Caco-2 (cell line): Measurements from ENCODE around the gene ZNF821. TPM values are rescaled to one million over a fixed set of nuclear protein-coding genes. Genes with fewer than 3 reads are reported as not detected.

Source experiments
- BruUV-seq: library from RNA; stranded (reverse); fragments of 400-500 nt; replicated peaks from 2 replicates; lab custom pipeline; 2021; lab: Mats Ljungman, UMichigan
- CTCF ChIA-PET: fragments of 300-600 bp; sonication (Branson Sonifier 250); formaldehyde crosslinking; loops from one replicate; lab custom pipeline; 2022; ENCODE audit warnings: antibody characterized with exemption; lab: Charles Lee
- POLR2A ChIA-PET: fragments of 300-600 bp; sonication (Branson Sonifier 250); formaldehyde crosslinking; loops from one replicate; lab custom pipeline; 2022; ENCODE audit warnings: antibody characterized with exemption; lab: Charles Lee
- DNase-seq, 2 experiments: peaks; one replicate each; pipeline versions ENCODE4 v3.0.0 to v3.0.0-alpha.2; 2020 to 2022
- H3K27me3 ChIP-seq: replicated peaks from 2 replicates; pipeline ENCODE4 v1.6.0; 2011; ENCODE audit warnings: low read length; ENCODE audit not compliant: control insufficient read depth, insufficient read depth
- H3K36me3 ChIP-seq: 2 replicates; pipeline ENCODE4 v1.5.1; 2011; ENCODE audit warnings: low read length; ENCODE audit not compliant: control insufficient read depth, insufficient read depth
- H3K4me1 ChIP-seq: fragments of 250-450 bp; sonication (Bioruptor Pico); 2 replicates; pipeline ENCODE4 v1.5.1; 2020; ENCODE audit warnings: mild to moderate bottlenecking
- H3K4me3 ChIP-seq: 2 replicates; pipeline ENCODE4 v1.5.1; 2011; ENCODE audit warnings: low read depth, mild to moderate bottlenecking, control low read depth, low read length
- H3K9me3 ChIP-seq: fragments of 250-450 bp; sonication (Bioruptor Pico); 2 replicates; pipeline ENCODE4 v1.5.1; 2020; ENCODE audit warnings: mild to moderate bottlenecking, moderate library complexity
- H3K27ac Mint-ChIP-seq: one replicate; pipeline ENCODE4 v1.8.0; 2022; ENCODE audit warnings: mixed read lengths; ENCODE audit not compliant: unreplicated experiment
- H3K27me3 Mint-ChIP-seq: one replicate; pipeline ENCODE4 v1.8.0; 2022; ENCODE audit warnings: mixed read lengths; ENCODE audit not compliant: insufficient read depth, unreplicated experiment
- H3K36me3 Mint-ChIP-seq: one replicate; pipeline ENCODE4 v1.8.0; 2022; ENCODE audit warnings: mild to moderate bottlenecking, mixed read lengths; ENCODE audit not compliant: insufficient read depth, unreplicated experiment
- H3K4me1 Mint-ChIP-seq: one replicate; pipeline ENCODE4 v1.8.0; 2022; ENCODE audit warnings: low read depth, mixed read lengths; ENCODE audit not compliant: unreplicated experiment
- H3K4me3 Mint-ChIP-seq: one replicate; pipeline ENCODE4 v1.8.0; 2022; ENCODE audit warnings: mild to moderate bottlenecking, moderate library complexity, mixed read lengths; ENCODE audit not compliant: unreplicated experiment
- H3K9me3 Mint-ChIP-seq: one replicate; pipeline ENCODE4 v1.8.0; 2022; ENCODE audit warnings: mixed read lengths; ENCODE audit not compliant: unreplicated experiment
- intact Hi-C: fragments of 100-400 bp; cut with micrococcal nuclease; formaldehyde crosslinking; loops from one replicate; pipeline ENCODE4 v1.10.0; 2022; ENCODE audit not compliant: unreplicated experiment
- total RNA-seq: library from RNA; stranded (reverse); gene quantifications from 2 replicates; pipeline ENCODE4 v1.2.3, GENCODE V29; 2022
- TF ChIP-seq, protein P1 (sequence below), 2 experiments: fragments of 200-600 bp in 1 of 2; IDR thresholded peaks; 1 replicate in 1 of 2; 2 replicates in 1 of 2; pipeline versions ENCODE4 v1.5.1 to v1.8.0; 2011 to 2022; ENCODE audit warnings: antibody characterized with exemption in 1 of 2, control low read depth in 1 of 2, inconsistent platforms in 1 of 2, low read depth in 1 of 2, low read length in 1 of 2, mild to moderate bottlenecking in 1 of 2, moderate library complexity in 1 of 2; ENCODE audit not compliant: insufficient read depth in 1 of 2, severe bottlenecking in 1 of 2, unreplicated experiment in 1 of 2

ZNF821 gene
- total RNA-seq, 1 experiment from 2014 or later: 16.9 TPM

DNA sequence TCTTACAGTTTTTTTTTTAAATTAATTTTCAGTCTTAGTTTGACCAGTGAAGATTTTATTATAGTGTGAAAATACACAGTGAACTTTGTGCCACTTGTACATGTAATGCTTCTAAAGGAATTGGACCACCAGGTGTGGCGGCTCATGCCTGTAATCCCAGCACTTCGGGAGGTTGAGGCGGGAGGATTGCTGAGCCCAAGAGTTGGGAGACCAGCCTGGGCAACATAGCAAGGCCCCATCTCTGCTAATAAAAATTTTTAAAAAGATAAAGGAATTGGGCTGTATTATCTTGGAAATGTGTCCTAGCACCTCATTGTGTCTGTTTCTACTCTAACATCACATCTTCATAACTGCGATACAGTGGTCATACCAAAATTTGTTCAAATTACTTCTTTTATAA lies 15.2 kb upstream of the ZNF821 start:
- intact Hi-C loops: no loop called here
- no peaks in the 10 kb centered on the region for H3K4me1 Mint-ChIP-seq
- BruUV-seq: no TSS peak
- no peak for DNase-seq
- H3K9me3 ChIP-seq: no peaks in the 10 kb centered on the region
- no peaks in the 10 kb centered on the region for H3K27me3 ChIP-seq
- no peaks in the 10 kb centered on the region for H3K9me3 Mint-ChIP-seq
- POLR2A ChIA-PET: interaction anchor here (0.5 kb wide), 1 partner anchor 70 kb away, joined by 14 read pairs; no protein-coding TSS in a partner anchor
- H3K36me3 Mint-ChIP-seq: peaks cover 68% of the 10 kb centered on the region
- TF ChIP-seq, protein P1, sequence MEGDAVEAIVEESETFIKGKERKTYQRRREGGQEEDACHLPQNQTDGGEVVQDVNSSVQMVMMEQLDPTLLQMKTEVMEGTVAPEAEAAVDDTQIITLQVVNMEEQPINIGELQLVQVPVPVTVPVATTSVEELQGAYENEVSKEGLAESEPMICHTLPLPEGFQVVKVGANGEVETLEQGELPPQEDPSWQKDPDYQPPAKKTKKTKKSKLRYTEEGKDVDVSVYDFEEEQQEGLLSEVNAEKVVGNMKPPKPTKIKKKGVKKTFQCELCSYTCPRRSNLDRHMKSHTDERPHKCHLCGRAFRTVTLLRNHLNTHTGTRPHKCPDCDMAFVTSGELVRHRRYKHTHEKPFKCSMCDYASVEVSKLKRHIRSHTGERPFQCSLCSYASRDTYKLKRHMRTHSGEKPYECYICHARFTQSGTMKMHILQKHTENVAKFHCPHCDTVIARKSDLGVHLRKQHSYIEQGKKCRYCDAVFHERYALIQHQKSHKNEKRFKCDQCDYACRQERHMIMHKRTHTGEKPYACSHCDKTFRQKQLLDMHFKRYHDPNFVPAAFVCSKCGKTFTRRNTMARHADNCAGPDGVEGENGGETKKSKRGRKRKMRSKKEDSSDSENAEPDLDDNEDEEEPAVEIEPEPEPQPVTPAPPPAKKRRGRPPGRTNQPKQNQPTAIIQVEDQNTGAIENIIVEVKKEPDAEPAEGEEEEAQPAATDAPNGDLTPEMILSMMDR (IDR thresholded peaks at IDR 0.05; ENCODE audit: insufficient read depth in 1 of 2, low read depth in 1 of 2, low read length in 1 of 2, severe bottlenecking in 1 of 2, unreplicated experiment in 1 of 2): no peak
- no peaks in the 10 kb centered on the region for H3K27me3 Mint-ChIP-seq
- H3K4me3 Mint-ChIP-seq: no peak overlapping the region
- no peaks in the 10 kb centered on the region; the same call in 1 of the 2 replicates for H3K4me1 ChIP-seq
- CTCF ChIA-PET: interaction anchor here (0.7 to 1.7 kb wide), 2 partner anchors 62 to 83 kb away, joined by 4 to 11 read pairs; no protein-coding TSS in a partner anchor
- peaks cover 2% of the 10 kb centered on the region for H3K36me3 ChIP-seq
- H3K27ac Mint-ChIP-seq: no peak overlapping the region
- no peak overlapping the region for H3K4me3 ChIP-seq

DNA sequence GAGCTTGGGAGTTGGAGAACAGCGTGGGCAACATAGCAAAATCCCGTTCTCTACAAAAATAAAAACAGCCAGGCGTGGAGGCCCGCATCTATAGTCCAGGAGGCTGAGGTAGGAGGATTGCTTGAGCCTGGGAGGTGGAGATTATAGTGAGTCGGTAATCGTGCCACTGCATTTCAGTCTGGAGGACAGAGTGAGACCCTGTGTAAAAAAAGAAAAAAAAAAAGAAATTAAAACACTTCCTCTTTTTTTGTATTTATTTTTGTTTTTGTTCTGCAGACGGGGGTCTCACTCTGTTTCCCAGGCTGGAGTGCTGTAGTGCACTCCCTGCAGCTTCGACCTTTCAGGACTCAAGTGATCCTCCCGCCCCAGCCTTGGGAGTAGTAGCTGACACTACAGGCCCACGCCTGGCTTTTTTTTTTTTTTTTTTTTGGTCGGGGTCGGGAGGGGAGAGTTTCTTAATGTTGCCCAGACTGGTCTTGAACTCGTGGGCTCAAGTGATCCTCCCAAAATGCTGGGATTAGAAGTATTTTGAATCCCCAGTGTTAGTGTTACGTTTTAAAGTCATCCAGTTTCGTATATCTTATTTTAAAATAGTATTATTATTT lies 12.9 kb upstream of the ZNF821 start:
- Mint-ChIP-seq H3K27ac (peak overlapping the region; percentile 89), H3K4me1 (no peaks in the 10 kb centered on the region), H3K9me3 (no peaks in the 10 kb centered on the region), H3K27me3 (no peaks in the 10 kb centered on the region), H3K36me3 (peaks cover 60% of the 10 kb centered on the region), H3K4me3 (peak overlapping the region; percentile 79)
- BruUV-seq: no TSS peak
- intact Hi-C loops: no loop called here
- H3K4me1 ChIP-seq: no peaks in the 10 kb centered on the region; the same call in 1 of the 2 replicates
- POLR2A ChIA-PET: no interaction called here
- peak overlapping the region; percentile 79 for H3K4me3 ChIP-seq
- CTCF ChIA-PET: interaction anchor here (0.7 kb wide), 2 partner anchors 14 to 343 kb away, joined by 10 read pairs; no protein-coding TSS in a partner anchor
- TF ChIP-seq, protein P1 (IDR thresholded peaks at IDR 0.05; ENCODE audit: insufficient read depth in 1 of 2, low read depth in 1 of 2, low read length in 1 of 2, severe bottlenecking in 1 of 2, unreplicated experiment in 1 of 2): no peak
- DNase-seq: no peak
- H3K9me3 ChIP-seq: no peaks in the 10 kb centered on the region
- no peaks in the 10 kb centered on the region for H3K27me3 ChIP-seq
- peaks cover 2% of the 10 kb centered on the region for H3K36me3 ChIP-seq

DNA sequence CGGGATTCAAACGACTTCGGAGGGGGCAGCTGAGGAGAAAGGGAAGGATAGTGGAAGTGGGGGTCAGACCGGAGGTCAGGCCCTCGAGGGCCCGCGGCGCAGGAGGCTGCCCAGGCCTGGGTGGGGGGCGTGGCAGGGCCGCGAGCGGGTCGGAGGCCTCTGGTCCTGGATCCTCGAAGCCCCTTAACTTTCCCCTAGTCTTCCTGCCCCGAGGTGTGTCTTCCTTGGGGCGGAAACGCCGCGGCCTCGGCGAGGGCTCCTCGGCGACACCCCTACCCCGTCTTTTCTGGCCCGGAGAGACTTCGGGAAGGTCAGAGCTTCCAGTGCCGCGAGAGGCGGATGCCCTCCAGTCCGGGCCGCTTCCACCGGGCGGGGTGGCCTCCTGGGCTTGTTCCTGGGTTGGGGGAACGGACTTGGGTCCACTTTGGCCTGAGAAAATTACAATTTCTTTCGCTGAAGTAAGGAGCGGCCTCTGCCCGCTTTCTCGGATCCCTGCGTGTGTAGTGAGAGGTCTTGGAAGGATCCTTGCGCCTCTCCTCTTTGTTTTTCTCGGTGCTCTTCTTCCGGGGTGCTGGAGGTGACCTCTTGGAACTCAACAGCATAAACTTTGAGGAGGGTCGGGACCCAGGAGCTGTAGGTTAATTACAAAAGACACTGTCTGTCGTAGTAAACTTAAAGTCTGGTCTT lies 11.8 kb upstream of the ZNF821 start:
- peak overlapping the region; percentile 89 for H3K27ac Mint-ChIP-seq
- Histone ChIP-seq H3K36me3 (peaks cover 2% of the 10 kb centered on the region), H3K9me3 (no peaks in the 10 kb centered on the region), H3K4me3 (peak overlapping the region; percentile 79), H3K27me3 (no peaks in the 10 kb centered on the region), H3K4me1 (peaks cover 5% of the 10 kb centered on the region; the same call in 1 of the 2 replicates)
- intact Hi-C loops: loop anchor here (1.0 to 2.0 kb wide), 3 partner anchors 12 to 197 kb away; partner anchors contain the start of genes DHX38, TXNL4B and ZNF821
- TF ChIP-seq, protein P1 (IDR thresholded peaks at IDR 0.05; ENCODE audit: insufficient read depth in 1 of 2, low read depth in 1 of 2, low read length in 1 of 2, severe bottlenecking in 1 of 2, unreplicated experiment in 1 of 2): no peak
- ChIA-PET POLR2A (interaction anchor here (0.9 kb wide), 1 partner anchor 13 kb away, joined by 3 read pairs; no protein-coding TSS in a partner anchor), CTCF (interaction anchor here (1.4 kb wide), 1 partner anchor 66 kb away, joined by 3 read pairs; no protein-coding TSS in a partner anchor)
- H3K9me3 Mint-ChIP-seq: no peaks in the 10 kb centered on the region
- H3K4me3 Mint-ChIP-seq: peak overlapping the region; percentile 79
- no peaks in the 10 kb centered on the region for H3K4me1 Mint-ChIP-seq
- peak; percentile 66 to 76 for DNase-seq
- H3K27me3 Mint-ChIP-seq: no peaks in the 10 kb centered on the region
- no TSS peak for BruUV-seq
- peaks cover 60% of the 10 kb centered on the region for H3K36me3 Mint-ChIP-seq
